IPS DF 6.9 (cell line): ENCODE measurements around the gene CCDC78.

Source experiments
- DNase-seq: peaks from one replicate; pipeline ENCODE4 v3.0.0-alpha.2; 2013; ENCODE audit warnings: low read depth, low spot score
- H3K27ac ChIP-seq: one replicate; pipeline ENCODE4 v1.5.1; 2013; ENCODE audit warnings: low read length, control low read depth
- H3K27me3 ChIP-seq: 2 replicates; pipeline ENCODE4 v1.6.1; 2013; ENCODE audit warnings: mild to moderate bottlenecking, low read length; ENCODE audit not compliant: control insufficient read depth, insufficient read depth
- H3K36me3 ChIP-seq: 2 replicates; pipeline ENCODE4 v1.6.1; 2013; ENCODE audit warnings: low read length; ENCODE audit not compliant: control insufficient read depth, insufficient read depth
- H3K4me1 ChIP-seq: 2 replicates; pipeline ENCODE4 v1.6.1; 2013; ENCODE audit warnings: low read length; ENCODE audit not compliant: control insufficient read depth, insufficient read depth
- H3K4me3 ChIP-seq: 2 replicates; pipeline ENCODE4 v1.5.1; 2013; ENCODE audit warnings: mild to moderate bottlenecking, low read length
- H3K9me3 ChIP-seq: 2 replicates; pipeline ENCODE4 v1.6.1; 2013; ENCODE audit warnings: low read length, inconsistent platforms; ENCODE audit not compliant: control insufficient read depth, insufficient read depth
- WGBS: extraction: QIAGEN DNeasy Blood & Tissue Kit; methylation state at CpG from one replicate; pipeline ENCODE4 v1.1.7; 2013; ENCODE audit warnings: mixed read lengths, missing lambda C conversion rate; ENCODE audit not compliant: insufficient read length, insufficient coverage; 5-methylcytosine and 5-hydroxymethylcytosine counted together

CCDC78 gene

DNA sequence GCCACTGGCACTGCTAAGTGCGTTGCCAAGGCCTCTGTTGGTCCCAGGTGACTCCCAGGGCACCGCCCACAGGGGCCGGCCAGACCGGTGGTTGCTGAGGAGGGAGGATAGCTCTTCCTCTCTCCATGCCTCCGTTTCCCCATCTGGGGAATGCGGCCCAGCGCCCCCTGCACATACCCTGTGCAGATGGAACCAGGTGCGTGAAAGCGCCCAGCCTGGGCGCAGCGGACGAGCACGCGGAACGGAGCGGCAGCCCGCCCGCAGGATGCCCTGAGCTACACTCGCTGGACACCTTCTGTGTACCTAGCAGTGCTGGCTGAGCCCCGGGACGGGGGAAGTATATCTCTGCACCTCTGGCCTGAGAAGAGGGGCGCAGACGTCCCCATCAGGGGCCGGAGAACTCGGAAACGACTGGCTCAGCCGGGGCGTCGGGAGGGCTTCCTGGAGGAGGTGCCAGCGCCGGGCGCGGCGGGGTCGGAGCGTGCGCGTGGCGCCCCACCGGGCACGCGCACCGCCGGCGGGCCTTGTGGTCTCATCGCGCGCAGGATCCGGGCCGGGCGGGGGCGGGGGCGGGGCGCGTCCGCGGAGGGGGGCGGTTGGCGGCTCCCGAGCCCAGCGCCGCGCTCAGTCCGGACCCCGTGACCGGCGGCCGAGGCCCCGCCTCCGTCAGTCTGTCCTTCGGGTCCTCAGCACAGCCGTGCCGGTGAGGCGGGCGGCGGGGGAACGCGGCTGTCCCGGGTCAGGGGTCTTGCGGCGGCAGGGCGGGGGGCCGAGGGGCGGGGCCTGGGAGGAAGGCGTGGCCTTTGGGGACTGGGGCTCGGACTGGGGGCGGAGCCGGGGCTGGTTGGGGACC is at the start of gene CCDC78, which contains the start of gene HAGHL:
Gene CCDC78 (minus strand): TSS at position 6 of the 853 bp plus-strand sequence. CDS start 76 bp downstream, outside the sequence.
Gene HAGHL (plus strand): TSS at position 669 of the 853 bp plus-strand sequence. CDS start 404 bp downstream, outside the sequence.
- DNase-seq = no peak
- Histone ChIP-seq H3K4me3 (peak within 1 kb of the TSS; percentile 51), H3K9me3 (no peaks in the 10 kb centered on the region), H3K27me3 (no peaks in the 10 kb centered on the region), H3K27ac (no peak within 1 kb of the TSS), H3K36me3 (no peaks in the 10 kb centered on the region), H3K4me1 (peaks cover 3% of the 10 kb centered on the region; the same call in 1 of the 2 replicates)
- WGBS = no CpG with 5 or more reads among the region's 88 CpGs

GRCh38 chr16:775236-775796 is 49.1 kb upstream of the CCDC78 start:
- DNase-seq = no peak
- no peaks in the 10 kb centered on the region; the same call in 1 of the 2 replicates for H3K4me1 ChIP-seq

DNA sequence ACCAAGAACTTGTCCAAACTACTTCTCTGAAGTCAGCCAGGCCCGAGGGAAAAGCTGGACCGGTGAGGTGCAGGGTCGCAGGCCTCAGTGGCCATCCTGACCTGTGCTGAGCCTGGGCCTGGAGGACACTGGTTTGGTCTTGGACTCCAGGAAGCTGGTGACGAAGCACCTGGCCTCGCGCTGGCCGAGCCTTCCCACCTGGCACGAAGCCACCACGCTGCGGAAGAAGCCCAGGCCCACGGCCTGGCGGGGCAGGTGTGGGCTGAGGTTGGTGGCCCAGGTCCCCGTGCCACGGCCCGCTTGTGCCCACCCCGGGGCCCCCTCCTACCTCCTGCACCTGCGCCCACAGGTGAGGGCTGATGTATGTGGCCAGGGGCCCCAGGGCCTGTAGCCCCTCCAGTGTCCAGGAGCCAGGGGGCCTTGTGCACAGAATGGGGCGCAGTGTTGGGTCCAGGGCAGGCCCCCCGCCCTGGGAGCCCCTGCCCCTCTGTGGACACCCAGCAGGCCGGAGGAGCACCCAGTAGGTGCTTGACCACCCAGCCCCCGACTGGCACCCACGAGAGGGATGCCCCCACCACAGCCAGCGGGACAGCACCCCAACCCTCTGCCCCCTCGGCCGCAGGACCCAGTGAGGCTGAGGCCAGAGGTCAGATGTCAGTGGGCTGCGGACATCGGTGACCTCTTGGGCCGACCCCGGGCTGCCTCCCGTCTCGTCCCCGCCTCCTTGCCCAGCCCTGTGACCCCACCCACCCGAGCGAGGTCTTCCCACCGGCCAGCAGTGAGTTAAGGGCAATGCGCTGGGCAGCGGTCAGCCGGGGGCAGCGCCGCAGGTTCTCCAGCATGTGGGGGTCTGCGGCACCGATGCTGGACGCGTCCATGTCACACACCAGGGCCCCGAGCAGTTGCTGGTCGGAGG is 48.1 kb upstream of the CCDC78 start:
- Histone ChIP-seq H3K27me3 (no peaks in the 10 kb centered on the region), H3K4me1 (no peaks in the 10 kb centered on the region; the same call in 1 of the 2 replicates), H3K27ac (no peak overlapping the region), H3K36me3 (peaks cover 3% of the 10 kb centered on the region; the same call in 1 of the 2 replicates), H3K4me3 (no peak overlapping the region; the same call in 1 of the 2 replicates), H3K9me3 (no peaks in the 10 kb centered on the region)
- no peak for DNase-seq
- no CpG with 5 or more reads among the region's 46 CpGs for WGBS

More at GRCh38 chr16:775236-775796, 49.1 kb upstream of the CCDC78 start:
- peaks cover 3% of the 10 kb centered on the region; the same call in 1 of the 2 replicates for H3K36me3 ChIP-seq
- no peak overlapping the region for H3K27ac ChIP-seq
- no peaks in the 10 kb centered on the region for H3K27me3 ChIP-seq
- H3K4me3 ChIP-seq = no peak overlapping the region; the same call in 1 of the 2 replicates
- no peaks in the 10 kb centered on the region for H3K9me3 ChIP-seq
- no CpG with 5 or more reads among the region's 36 CpGs for WGBS

DNA sequence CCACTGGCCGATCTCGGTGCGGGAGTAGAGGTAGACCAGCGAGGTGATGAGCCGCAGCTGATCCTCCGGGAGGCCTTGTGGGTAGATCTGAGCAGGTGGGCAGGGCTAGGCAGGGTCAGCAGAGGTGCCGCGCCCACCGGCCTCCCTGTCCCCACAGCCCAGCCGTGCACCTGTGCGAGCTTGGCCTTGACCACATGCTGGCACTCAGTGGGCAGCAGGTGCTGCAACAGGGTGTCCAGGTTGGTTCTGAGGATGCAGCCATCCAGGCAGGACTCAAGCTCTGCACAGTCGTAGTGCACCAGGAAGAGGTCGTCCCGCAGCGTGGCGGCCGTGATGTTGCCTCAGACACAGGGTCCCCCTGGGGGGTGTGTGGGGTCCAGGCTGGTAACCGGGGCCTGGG is 46.7 kb upstream of the CCDC78 start:
- no CpG with 5 or more reads among the region's 18 CpGs for WGBS
- Histone ChIP-seq H3K36me3 (peaks cover 3% of the 10 kb centered on the region; the same call in 1 of the 2 replicates), H3K4me3 (no peak overlapping the region), H3K27me3 (no peaks in the 10 kb centered on the region), H3K4me1 (no peaks in the 10 kb centered on the region; the same call in 1 of the 2 replicates), H3K9me3 (no peaks in the 10 kb centered on the region), H3K27ac (no peak overlapping the region)
- DNase-seq = no peak

- Histone ChIP-seq H3K27ac (no peak overlapping the region), H3K9me3 (no peaks in the 10 kb centered on the region), H3K4me3 (no peak overlapping the region), H3K4me1 (no peaks in the 10 kb centered on the region; the same call in 1 of the 2 replicates), H3K27me3 (no peaks in the 10 kb centered on the region), H3K36me3 (peaks cover 3% of the 10 kb centered on the region; the same call in 1 of the 2 replicates)
- no CpG with 5 or more reads among the region's 13 CpGs for WGBS
- no peak for DNase-seq
Observed at GRCh38 chr16:770411-770810, 44.2 kb upstream of the CCDC78 start.

- no peaks in the 10 kb centered on the region for H3K9me3 ChIP-seq
- DNase-seq = no peak
- no peak overlapping the region for H3K4me3 ChIP-seq
- H3K4me1 ChIP-seq = no peaks in the 10 kb centered on the region; the same call in 1 of the 2 replicates
- peaks cover 3% of the 10 kb centered on the region; the same call in 1 of the 2 replicates for H3K36me3 ChIP-seq
- H3K27me3 ChIP-seq = no peaks in the 10 kb centered on the region
- H3K27ac ChIP-seq = no peak overlapping the region
- WGBS = no CpG with 5 or more reads among the region's 19 CpGs
Observed at GRCh38 chr16:769934-770333, 43.7 kb upstream of the CCDC78 start.

GRCh38 chr16:769184-769784 is 43.0 kb upstream of the CCDC78 start:
- H3K27me3 ChIP-seq = no peaks in the 10 kb centered on the region
- no peak overlapping the region for H3K27ac ChIP-seq
- no peak for DNase-seq
- no peaks in the 10 kb centered on the region; the same call in 1 of the 2 replicates for H3K36me3 ChIP-seq
- no CpG with 5 or more reads among the region's 20 CpGs for WGBS
- no peaks in the 10 kb centered on the region for H3K4me1 ChIP-seq
- no peaks in the 10 kb centered on the region for H3K9me3 ChIP-seq
- H3K4me3 ChIP-seq = no peak overlapping the region

GRCh38 chr16:768428-768827 is 42.2 kb upstream of the CCDC78 start:
- H3K36me3 ChIP-seq = no peaks in the 10 kb centered on the region
- no peak overlapping the region for H3K4me3 ChIP-seq
- H3K27ac ChIP-seq = no peak overlapping the region
- H3K27me3 ChIP-seq = no peaks in the 10 kb centered on the region
- no peak for DNase-seq
- no peaks in the 10 kb centered on the region for H3K9me3 ChIP-seq
- WGBS = no CpG with 5 or more reads among the region's 21 CpGs
- H3K4me1 ChIP-seq = no peaks in the 10 kb centered on the region; the same call in 1 of the 2 replicates

DNA sequence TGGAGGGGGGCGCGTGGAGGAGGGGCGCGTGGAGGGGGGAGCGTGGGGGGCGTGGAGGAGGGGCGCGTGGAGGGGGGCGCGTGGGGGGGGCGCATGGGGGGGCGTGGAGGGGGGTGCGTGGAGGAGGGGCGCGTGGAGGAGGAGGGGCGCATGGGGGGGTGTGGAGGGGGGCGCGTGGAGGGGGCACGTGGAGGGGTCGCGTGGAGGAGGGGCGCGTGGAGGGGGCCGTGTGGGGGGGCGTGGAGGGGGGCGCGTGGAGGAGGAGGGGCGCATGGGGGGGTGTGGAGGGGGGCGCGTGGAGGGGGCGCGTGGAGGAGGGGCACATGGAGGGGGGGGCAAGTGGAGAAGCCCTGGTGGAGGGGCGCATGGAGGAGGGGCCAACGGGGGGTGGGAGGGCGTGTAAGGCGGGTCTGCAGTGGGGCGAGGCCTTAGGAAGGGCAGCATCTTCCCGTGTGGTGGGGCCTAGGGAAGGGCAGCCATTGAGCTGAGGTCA is 41.5 kb upstream of the CCDC78 start:
- H3K4me3 ChIP-seq = no peak overlapping the region
- no peaks in the 10 kb centered on the region; the same call in 1 of the 2 replicates for H3K4me1 ChIP-seq
- no peaks in the 10 kb centered on the region for H3K36me3 ChIP-seq
- H3K9me3 ChIP-seq = no peaks in the 10 kb centered on the region
- DNase-seq = no peak
- no CpG with 5 or more reads among the region's 38 CpGs for WGBS
- no peaks in the 10 kb centered on the region for H3K27me3 ChIP-seq
- no peak overlapping the region for H3K27ac ChIP-seq
